GM23248 (cell line): Measurements from ENCODE around the gene BAHCC1.

ENCODE experiments used
- EZH2 ChIP-seq: fragments of 200-600 bp; sonication (generic); IDR thresholded peaks from 2 replicates; pipeline ENCODE4 v1.6.1; 2018; ENCODE audit warnings: antibody characterized with exemption, mild to moderate bottlenecking; ENCODE audit not compliant: insufficient read depth, poor library complexity, severe bottlenecking
- EZH2phosphoT487 ChIP-seq: fragments of 200-600 bp; sonication (generic); IDR thresholded peaks from 2 replicates; pipeline ENCODE4 v1.6.1; 2018; ENCODE audit warnings: antibody characterized with exemption, moderate library complexity, mild to moderate bottlenecking, low read depth; ENCODE audit not compliant: insufficient read depth

DNA sequence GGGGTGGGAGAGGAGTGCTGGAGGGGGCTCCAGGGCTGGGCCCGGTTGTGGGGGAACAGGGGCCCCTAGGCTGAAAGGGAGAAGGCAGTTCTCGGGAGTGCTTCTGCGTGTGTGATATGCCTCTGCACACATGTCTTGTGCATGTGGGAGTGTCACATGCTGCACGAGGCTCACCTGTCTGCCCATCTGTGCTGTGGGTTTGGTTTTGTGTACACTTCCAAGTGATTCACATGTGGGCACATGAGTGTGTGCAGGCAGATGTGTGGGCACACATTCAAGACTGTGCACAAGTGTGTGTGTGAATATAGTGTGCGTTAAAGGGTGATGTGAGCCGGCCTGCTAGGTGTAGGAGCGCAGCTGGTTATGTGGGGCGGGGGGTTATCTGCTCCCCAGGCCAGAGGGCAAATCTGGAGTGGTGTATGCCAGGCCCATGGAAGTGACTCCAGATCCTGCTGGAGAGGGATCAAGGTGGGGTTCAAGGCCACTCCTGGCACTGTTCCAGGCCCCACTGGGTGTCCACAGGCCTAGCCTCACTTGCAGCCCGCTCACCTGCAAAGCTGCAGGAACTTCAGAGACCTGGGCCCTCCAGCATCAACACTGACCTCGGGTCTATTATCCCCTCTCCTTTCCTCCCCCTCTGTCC is 3.8 kb upstream of the BAHCC1 start:
- no peak for TF ChIP-seq EZH2
- no peak for TF ChIP-seq EZH2phosphoT487
